ENCODE results near the gene CXorf65. TPM values are rescaled to one million over a fixed set of nuclear protein-coding genes. Genes with fewer than 3 reads are reported as not detected.

The CXorf65 gene
- total RNA-seq, 1 donor from 2014 or later, result not detected

- no peak for DNase-seq (ENCODE audit: low read depth, low spot score)
Observed at GRCh38 chrX:71067712-71068043, 38.9 kb downstream of the CXorf65 start.

- DNase-seq (ENCODE audit: low read depth, low spot score), result no peak
Observed at GRCh38 chrX:71067089-71067488, 39.5 kb downstream of the CXorf65 start.

- no peak for DNase-seq (ENCODE audit: low read depth, low spot score)
Observed at GRCh38 chrX:71060127-71060526, 46.4 kb downstream of the CXorf65 start.

- no peak for DNase-seq (ENCODE audit: low read depth, low spot score)
Observed at GRCh38 chrX:71057848-71058530, 48.6 kb downstream of the CXorf65 start.

- DNase-seq (ENCODE audit: low read depth, low spot score), result no peak
Observed at GRCh38 chrX:71056867-71057266, 49.7 kb downstream of the CXorf65 start.

Other genes starting within 250 kb of the CXorf65 start
- not detected in 2 replicates for gene TEX11, start 198.0 kb downstream of the CXorf65 start, total RNA-seq
- gene SLC7A3, start 175.6 kb downstream of the CXorf65 start, total RNA-seq, result not detected in 2 replicates
- 77.0 and 92.9 TPM in 2 replicates for gene SNX12, start 38.4 kb downstream of the CXorf65 start, total RNA-seq
- gene FOXO4, start 10.9 kb downstream of the CXorf65 start, total RNA-seq, result 5.3 and 7.2 TPM in 2 replicates
- gene IL2RG, start 4.8 kb upstream of the CXorf65 start, total RNA-seq, result not detected in 2 replicates
- gene MED12, start 11.9 kb upstream of the CXorf65 start, total RNA-seq, result 18.3 and 27.8 TPM in 2 replicates
- gene NLGN3, start 38.1 kb upstream of the CXorf65 start, total RNA-seq, result 0.04 and 0.13 TPM in 2 replicates
- gene GJB1, start 116.5 kb upstream of the CXorf65 start, total RNA-seq, result not detected in 2 replicates
- gene ZMYM3, start 147.4 kb upstream of the CXorf65 start, total RNA-seq, result 11.7 and 12.8 TPM in 2 replicates
- 488 and 525 TPM in 2 replicates for gene NONO, start 176.9 kb upstream of the CXorf65 start, total RNA-seq
- gene ITGB1BP2, start 195.0 kb upstream of the CXorf65 start, total RNA-seq, result 0.46 and 1.4 TPM in 2 replicates